SHP77 treated with DMSO at 0.1 percent for 48 hours (cell line): ENCODE results near the gene TEK.

Experiments used
- DNase-seq: peaks from one replicate; lab custom pipeline; 2025; lab: John Stamatoyannopoulos, UW

Gene TEK

DNA sequence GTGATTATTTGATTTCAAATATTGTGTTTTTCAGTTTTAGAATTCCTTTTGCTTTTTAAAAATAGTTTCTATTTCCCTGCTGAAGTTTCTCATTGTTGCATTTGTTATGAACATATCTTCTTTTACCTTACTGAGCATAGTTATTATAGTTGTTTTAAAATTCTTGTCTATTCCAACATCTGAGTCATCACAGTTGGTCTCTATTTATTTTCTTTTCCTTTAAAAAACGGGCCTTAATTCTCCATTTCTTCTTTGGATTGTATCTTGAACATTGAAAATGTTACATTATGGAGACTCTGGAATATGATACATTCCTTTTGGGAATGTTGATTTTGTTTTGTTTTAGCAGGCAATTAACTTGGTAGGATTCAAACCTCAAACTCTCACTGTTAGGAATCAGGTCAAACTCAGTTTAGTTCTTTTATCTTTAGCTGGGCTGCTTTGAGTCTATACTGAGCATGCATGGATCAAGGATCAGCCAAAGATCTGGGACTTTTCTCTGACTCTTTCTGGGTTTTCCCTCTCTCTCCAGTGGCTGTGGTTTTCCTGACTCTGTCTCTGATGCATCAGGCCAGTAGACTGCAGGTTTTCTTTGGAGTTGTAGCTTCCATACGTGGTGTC lies 70.3 kb downstream of the TEK start:
- no peak for DNase-seq

DNA sequence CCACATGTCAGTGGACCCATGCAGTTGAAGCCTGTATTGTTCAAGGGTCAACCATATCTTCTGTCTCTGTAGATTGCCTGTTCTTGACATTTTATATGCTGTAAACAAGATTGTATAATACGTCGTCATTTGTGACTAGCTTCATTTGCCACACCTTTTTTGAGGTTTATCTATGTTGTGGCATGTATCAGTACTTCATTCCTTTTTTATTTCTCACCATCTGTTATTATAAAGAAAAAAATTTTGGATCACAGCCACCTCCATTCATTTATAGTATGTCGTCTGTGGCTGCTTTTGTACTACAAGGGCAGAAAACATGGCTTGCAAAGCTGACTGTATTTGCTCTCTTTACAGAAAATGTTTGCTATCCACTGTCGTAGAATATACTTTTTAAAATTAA lies 72.4 kb downstream of the TEK start:
- no peak for DNase-seq

- DNase-seq: no peak
Measured at GRCh38 chr9:27182421-27182820, 73.4 kb downstream of the TEK start.

GRCh38 chr9:27183131-27183530 lies 74.1 kb downstream of the TEK start:
- DNase-seq: no peak

DNA sequence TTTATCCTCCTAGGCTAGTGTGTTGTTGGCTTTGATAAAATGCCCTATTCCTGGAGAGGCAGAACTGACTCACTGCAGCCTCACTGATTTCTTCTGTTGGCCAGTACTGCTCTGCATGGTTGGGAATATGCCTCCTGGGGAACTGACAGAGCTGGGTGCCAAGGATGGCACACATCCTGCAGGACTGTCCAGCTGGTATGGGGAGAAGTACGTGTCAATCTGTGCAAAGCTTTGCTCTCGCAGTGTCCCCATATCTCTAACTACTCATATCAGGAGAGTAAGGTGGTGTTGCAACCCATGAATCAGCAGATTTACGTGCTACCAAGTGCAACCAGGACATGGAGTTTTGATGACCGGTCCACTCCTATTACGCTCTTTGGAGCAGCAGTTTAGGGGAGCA lies 74.7 kb downstream of the TEK start:
- no peak for DNase-seq

- DNase-seq: no peak
Measured at GRCh38 chr9:27184556-27185351, 75.7 kb downstream of the TEK start.

- no peak for DNase-seq
Measured at GRCh38 chr9:27188426-27188825, 79.4 kb downstream of the TEK start.

DNA sequence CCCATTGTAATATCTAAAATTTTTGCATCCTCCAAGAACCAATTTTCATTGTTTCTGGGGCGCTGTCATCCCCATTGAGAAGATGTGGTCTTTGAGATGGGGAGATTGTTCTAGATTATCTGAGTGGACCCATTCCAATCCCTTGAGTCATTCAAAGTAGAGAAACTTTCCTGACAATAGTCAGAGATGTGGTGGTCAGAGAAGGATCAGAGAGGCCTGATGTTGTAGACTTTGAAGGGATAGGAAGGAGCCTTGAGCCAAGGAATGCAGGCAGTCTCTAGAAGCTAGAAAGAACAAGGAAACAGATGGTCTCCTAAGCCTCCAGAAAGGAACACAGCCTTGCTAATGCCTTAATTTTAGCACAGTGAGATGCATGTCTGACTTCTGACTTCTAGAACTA lies 80.4 kb downstream of the TEK start:
- no peak for DNase-seq

DNA sequence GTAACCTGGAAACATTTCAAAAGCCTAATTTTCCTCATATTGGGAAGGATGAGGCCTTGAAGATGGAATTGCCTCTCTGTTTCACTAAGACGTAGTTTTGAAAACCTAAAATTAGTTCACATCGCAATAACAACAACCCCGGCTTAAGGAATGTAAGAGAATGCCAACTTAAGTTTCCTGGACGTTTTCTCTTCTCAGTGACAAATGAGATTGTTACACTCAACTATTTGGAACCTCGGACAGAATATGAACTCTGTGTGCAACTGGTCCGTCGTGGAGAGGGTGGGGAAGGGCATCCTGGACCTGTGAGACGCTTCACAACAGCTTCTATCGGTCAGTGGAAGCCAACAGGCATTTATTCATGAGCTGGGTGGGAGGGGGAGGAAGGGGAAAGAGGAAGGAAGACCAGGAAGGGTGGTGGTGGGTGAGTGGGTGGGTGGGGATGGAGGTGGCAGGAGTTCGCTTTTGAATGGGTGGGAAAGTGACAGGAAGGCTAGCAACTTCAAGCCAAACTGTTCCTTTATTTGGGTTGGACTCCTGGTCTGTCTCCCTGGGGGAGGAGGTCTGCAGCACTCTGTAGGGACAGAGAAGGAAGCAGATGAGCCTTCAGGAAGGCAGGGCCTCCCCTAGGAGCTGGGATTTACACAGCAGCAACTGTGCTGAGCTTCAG lies 83.4 kb downstream of the TEK start:
- no peak for DNase-seq

DNA sequence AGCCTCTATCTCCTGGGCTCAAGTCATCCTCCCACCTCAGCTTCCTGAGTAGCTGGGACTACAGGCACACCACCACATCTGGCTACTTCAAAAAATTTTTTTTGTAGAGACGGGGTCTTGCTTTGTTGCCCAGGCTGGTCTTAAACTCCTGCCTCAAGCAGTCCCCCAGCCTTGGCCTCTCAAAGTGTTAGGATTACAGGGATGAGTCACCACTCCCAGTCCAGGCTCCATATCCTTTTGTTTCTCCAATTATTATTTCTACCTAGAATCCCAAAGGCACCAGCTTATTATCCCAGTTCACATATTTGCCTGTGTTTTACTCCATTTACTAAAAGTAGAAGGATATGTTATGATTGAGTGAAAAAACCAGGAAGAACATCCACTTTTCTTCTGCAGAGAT lies 84.9 kb downstream of the TEK start:
- DNase-seq: no peak

DNA sequence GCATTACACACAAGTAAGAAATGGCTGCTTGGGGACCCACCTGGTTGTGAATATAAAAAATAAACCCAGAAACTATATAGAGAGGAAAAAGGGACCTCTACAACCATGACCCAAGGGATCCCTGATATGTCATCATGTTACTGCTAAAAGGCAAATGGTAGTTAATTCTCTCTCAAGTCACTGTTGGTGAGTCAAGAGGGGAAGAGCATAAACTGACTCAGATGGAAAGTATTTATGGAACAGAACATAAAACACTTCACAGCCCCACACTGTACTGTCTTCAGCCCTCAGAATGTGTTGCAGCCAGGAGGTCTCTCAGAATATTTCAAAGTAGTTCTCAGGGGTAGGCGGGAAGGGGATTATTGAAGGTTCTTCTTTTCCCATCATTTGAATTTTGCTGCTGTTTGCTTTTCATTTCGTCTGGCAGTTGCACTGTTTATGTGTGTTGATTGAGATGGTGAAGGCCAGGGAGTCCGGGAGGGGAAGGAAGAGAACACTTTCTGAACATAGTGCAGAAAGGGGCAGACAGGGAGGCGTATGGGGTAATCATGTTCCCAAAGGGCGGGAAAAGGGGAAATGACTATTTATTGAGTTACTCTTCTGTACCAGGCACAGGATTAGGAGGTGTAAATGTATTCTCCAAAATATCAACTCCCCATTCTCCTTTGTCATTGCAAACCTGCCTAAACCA lies 85.5 kb downstream of the TEK start:
- DNase-seq: no peak

DNA sequence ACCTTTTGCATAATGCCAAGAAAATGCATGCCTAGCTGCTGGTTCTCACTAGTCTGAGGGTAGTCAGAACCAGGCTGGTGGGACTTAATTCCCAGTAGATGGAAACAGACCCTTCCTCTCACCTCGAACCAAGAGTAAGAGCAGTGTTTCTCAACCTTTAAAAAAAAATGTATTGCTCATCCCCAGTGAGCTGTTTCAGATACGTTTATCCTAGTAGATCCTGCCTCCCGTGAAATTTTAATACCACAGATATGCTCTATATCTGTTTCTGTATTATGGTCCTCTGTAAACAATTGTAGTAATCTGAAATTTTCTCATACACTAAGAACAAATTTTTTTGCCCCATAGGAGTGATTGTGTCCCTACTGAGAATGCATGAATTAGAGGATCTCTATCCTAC lies 86.2 kb downstream of the TEK start:
- no peak for DNase-seq

- no peak for DNase-seq
Measured at GRCh38 chr9:27196383-27196782, 87.4 kb downstream of the TEK start.

GRCh38 chr9:27198190-27198589 lies 89.2 kb downstream of the TEK start:
- no peak for DNase-seq

DNA sequence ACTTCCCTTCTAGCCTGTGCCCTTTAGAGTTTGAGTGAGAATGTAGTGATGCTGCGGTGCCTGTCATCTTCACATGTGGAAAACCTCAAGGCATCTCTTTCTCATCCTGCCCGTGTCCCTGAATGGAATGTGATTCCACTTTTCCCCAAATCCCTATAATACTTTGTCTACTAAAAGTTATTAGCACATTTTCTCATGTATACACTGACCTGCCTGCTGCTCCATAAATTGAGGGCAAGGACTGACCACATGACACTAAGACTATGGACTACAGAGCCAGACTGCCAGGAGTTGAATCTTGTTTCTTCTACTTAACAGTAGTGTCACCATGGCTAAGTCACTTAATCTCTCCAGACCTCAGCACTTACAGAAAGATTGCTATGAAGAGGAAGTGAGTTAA lies 93.0 kb downstream of the TEK start:
- no peak for DNase-seq

GRCh38 chr9:27203783-27204182 lies 94.8 kb downstream of the TEK start:
- DNase-seq: no peak

- DNase-seq: no peak
Measured at GRCh38 chr9:27204578-27204977, 95.6 kb downstream of the TEK start.

DNA sequence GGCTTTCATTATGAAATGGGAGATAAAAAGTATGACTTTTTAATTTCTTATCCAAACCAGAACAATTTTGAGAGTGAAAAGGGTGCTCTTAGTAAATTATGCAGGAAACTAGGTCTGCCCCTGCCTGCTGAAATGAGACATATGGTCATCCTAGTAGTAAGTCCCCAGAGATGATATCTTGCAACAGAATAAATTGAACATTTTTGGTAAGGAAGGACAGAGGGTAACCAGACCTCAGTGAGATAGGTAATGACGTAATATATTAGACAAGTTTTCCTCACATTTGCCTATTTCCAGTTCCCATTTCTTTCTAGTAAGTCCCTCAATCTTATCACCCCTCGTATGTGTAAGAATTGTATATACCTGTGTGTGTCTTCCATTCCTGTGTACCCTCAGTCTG lies 96.2 kb downstream of the TEK start:
- no peak for DNase-seq

DNA sequence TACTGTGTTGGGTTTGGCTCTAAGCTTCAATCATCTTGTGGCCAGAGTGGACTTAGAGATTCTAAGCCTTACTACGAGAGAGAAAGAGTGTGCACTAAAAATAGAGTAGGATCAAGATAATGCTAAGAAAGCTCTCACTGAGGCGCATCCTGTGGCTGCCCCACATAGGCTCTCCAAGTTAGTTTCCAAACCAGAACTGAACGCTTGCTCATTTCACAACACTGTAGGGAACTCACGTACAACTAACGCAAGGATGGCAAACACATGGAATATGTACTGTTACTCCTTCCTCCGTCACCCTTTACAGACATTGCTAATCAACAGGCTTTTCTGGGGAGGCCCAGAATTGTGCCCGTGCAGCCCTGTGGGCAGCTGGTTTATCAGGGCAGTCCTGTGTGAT lies 97.0 kb downstream of the TEK start:
- no peak for DNase-seq

DNA sequence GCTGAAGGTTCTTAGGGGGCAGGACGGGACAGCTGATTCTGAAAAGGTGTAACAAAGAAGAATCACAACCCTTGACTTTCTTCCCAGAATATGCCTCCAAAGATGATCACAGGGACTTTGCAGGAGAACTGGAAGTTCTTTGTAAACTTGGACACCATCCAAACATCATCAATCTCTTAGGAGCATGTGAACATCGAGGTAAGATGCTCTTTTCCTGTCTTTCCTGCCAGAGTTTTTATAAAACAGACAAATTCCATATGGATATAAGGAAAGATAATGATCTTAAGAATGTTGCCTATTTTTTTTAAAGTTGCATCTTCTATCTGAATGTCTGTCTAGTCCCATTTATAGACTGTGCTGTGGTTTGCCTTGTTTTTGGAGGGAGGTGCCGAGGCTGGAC lies 100.0 kb downstream of the TEK start:
- DNase-seq: no peak

GRCh38 chr9:27210588-27210987 lies 101.6 kb downstream of the TEK start:
- DNase-seq: no peak

GRCh38 chr9:27212191-27212590 lies 103.2 kb downstream of the TEK start:
- no peak for DNase-seq

DNA sequence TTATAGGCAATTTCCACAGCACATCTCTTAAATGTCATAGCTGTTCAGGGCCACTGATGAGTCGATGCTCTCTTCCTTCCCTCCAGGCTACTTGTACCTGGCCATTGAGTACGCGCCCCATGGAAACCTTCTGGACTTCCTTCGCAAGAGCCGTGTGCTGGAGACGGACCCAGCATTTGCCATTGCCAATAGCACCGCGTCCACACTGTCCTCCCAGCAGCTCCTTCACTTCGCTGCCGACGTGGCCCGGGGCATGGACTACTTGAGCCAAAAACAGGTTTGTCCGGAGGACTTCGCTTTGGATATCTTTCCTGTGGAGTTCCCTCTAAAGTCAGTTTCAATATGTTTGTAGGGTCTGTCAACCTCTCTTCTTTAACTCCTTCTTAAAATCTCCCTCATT lies 103.6 kb downstream of the TEK start:
- DNase-seq: no peak
